Measurements from ENCODE around the gene MYL12A.
"Not testable (repeated sequence)": the region's sequence is repeated elsewhere in the genome, so short reads cannot be mapped to it uniquely, and the experiment has no call there.

MYL12A gene

DNA sequence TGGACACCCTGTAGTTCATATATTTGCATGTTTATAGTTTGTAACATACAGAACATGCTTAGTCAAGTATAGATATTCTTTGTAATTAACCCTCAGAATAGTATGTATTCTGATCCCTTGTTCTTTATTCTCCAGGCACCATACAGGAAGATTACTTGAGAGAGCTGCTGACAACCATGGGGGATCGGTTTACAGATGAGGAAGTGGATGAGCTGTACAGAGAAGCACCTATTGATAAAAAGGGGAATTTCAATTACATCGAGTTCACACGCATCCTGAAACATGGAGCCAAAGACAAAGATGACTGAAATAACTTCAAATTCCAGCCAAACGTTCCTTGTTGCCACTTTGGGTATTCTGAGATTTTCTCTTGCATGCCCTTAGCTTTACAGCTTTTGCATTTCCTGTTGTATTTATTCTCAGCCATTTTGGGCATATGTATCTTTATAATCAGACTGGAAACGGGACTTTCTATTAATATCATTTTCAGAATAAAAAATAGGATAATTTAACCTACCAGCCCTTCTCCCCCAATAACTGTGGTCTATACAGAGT is 8.1 kb downstream of the MYL12A start:
- DNase-seq (ENCODE audit: low spot score) = no peak

DNA sequence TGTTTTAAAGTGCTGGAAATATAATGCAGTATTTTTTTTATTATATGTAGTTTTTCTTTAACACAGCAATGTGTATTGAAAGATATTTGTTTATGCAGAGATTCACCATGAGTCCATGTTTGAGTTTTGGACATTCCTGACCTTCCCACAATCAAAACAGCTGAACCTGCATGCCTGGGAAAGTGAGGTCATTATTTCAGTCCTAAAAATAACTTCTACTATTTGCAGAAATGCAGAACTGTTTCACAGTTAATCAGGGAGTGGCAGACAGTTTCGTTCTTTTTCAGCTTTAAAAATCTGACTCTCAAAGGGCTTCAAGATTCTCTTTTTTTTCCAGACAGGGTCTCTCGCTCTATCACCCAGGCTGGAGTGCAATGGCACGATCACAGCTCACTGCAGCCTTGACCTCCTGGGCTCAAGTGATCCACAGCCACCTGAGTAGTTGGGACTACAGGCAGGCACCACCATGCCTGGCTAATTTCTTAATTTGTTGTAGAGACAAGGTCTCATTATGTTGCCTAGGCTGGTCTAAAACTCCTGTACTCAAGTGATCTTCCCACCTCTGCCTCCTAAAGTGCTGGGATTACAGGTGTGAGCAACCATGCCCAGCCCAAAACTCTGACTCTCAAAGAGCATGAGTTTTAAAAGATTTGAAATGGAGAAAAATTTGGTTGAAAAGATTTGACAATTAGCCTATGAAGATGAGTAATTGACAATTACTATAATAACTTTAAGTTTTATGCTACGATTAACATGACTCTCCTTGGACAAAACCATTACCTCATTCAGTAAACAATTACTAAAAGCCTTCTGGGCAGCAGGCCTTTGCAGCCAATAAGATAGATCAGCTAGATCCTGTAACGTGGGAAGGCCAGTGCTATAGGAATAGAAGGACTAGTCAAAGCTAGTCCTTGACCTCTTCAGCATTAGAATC is 9.4 kb downstream of the MYL12A start:
- no peak for DNase-seq (ENCODE audit: low spot score)

DNA sequence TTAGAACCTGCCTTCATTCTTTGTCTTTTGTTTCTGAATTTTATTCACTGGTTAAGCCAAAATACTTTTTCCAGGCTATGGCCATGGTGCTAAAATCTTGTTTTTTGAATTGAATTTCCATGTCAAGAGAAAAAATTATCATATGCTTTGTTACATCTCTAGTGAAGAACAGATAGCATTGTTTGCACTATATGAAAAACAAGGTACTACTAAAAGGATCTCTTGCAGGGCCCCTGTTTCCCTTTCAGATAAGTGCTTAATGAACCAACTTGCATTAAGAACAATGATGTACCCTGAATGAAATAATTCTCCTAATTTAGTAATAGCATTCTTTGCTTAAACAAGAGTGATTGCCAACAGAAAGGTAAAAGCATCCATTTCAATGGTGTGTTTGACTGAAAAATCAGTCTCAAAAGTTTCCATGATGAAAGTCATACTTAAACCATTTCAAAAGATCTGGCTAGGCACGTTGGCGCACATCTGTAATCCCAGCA is 10.1 kb downstream of the MYL12A start:
- no peak for DNase-seq (ENCODE audit: low spot score)

DNA sequence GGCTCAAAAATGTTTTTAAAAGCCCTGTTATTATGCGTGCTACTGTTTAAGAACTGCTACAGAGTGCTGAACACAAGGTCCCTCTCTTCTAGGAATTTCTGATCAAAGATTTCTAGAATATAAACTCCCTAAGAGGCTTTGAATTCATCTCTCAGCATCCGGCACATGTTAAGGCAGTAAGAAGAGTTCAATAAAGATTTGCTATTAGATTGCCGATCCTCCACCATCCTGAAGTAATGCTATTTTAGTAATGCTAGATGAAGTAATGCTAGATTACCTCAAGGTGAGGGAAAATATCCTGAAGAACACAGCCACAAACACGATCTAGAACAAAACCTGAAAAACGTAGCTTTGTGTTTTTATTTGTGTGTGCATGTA is 13.4 kb downstream of the MYL12A start:
- DNase-seq (ENCODE audit: low spot score) = no peak

DNA sequence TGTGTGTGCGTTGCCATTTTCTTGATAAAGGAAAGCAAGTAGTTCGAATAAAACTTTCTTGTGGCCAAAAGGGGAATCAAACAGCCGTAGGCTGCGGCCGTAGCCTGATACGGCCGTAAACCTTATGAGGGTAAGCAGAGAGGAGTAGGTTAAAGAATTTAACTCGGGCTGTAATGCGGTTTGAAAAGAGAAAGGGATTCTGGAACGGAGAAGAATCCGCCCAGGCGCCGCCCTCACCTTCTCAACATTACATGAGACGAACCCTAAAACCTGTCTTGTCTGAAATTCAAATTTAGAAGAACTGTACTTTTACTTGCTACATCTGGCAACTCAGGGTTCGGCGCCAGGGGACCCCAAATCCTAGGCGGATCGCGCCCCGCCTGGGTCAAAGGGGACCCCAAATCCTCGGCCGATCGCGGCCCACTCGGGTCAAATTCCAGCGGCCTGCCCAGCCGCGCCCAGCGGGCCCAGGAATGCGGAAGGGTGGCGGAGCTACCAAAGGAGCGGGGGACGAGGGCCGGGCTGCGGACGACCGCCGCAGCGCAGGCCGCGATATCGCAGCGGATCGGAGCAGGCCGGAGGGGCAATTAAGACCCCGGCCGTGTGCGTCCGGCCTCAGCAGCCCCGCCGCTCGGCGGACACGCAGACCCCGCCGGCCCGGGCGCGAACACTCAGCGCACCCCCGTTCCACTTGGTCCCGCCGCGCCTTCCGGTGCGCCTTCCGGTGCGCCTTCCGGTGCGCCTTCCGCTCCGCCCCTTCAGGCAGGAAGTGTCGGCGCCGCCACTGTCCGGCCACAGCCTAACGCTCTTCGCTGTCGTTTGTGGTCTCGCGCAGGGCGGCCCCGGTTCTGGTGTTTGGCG is 14.0 kb downstream of the MYL12A start, which contains the start of gene MYL12B:
Gene MYL12B (plus strand): TSS at position 761 of the 861 bp plus-strand sequence. CDS start 10,766 bp downstream, outside the sequence.
- peak; percentile 76 for DNase-seq (ENCODE audit: low spot score)

DNA sequence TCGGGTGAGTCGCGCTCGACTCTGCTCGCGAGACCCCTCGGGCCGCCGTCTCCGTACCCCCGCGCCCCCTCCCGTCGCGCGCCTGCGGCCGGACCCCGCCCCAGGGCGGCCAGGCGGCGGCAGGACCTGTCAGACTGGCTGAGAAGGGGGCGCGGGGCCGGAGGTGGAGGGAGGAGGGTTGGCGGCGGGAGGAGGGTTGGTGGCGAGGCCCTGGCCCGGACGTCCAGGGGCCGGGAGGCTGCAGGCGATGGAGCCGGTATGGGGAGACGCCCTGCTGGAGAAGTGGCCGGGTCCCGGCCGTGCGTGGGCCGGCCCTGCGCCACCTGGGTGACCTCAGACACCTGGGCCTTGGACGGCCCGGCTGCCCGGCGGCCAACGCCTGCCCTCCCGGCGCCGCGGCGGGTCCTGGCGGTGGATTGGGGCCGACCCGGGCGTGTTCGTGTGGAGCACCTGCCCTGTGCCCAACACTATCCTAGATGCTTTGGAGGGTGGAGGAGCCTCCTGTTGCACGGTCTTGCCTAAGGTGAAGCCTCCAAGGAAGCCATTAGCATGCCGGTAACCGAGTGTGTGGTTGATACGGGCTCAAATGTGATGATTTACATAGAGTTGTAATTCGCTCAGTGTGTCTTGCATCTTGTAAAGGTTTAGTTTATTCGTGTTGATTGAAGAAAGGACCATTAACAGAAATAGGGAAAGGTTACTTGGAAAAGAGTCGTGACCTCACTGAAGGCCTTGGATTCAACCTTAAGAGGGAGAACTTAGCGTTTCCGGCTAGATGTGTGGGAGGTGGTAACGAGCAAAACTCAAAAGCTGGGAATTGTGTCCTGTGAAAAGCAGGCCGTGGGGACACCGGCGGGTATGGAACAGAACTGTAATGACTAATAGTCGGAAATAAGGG is 14.9 kb downstream of the MYL12A start:
- DNase-seq (ENCODE audit: low spot score) = no peak

DNA sequence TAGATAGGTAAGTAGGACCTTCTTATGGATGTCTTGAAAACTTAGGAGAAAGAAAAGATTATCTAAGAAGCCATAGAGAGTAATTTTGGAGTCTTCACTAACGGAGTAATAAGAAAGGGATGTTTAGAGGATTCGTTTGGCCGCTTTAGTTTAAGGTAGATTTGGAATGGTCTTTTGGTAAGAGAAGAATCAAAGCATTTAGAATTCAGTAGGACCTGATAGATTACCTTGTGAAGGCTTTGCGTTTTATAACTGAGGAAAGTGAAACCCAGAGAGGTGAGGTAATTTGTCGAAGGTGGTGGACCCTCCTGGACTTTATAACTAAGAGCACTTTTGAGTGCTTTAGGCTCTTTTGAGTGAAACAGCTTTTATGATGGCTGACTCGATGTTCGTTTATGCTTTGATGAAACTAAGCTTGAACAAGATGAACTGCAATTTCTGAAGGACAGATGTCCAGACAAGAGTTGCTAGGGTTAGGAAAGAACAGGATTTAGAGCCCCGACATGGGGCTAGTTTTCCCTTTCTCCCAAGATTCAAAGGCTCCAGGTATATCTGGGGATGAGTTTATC is 15.6 kb downstream of the MYL12A start:
- no peak for DNase-seq (ENCODE audit: low spot score)

DNA sequence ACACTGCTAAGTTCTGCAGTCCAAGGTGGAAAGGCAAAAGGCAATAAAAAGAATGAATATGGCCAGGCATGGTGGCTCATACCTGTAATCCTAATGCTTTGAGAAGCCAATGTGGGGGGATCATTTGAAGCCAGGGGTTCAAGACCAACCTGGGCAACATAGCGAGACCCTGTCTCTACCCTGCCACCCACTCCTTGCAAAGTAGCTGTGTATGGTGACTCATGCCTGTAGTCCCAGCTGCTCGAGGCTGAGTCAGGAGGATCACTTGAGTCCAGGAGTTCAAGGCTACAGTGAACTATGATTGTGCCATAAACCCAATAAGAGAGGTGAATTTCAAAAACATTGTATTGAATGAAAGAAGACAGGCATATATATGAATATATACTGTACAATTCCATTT is 16.8 kb downstream of the MYL12A start:
- no peak for DNase-seq (ENCODE audit: low spot score)

DNA sequence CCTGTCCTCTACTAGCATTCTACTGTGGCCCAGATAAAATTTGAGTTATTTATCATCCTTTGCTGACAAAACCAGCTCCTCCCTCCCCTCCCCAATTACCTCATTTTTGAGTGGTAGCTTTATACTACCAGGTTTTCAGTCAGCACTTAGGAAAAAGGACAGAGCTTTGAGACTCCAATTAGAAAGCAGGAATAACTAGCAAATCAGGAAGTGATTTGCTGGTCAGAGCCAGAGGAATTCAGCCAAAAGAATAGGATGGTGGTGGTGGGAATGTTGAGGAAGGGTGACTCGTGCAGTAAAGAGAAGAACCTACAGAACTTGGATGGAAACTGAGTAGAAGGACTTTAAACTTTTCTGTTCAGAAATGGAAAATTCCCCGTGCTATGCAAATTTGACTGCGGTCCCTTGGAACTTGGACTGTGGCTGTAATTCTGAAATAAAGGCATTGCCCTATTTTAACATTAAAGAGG is 18.0 kb downstream of the MYL12A start:
- DNase-seq (ENCODE audit: low spot score) = no peak

DNA sequence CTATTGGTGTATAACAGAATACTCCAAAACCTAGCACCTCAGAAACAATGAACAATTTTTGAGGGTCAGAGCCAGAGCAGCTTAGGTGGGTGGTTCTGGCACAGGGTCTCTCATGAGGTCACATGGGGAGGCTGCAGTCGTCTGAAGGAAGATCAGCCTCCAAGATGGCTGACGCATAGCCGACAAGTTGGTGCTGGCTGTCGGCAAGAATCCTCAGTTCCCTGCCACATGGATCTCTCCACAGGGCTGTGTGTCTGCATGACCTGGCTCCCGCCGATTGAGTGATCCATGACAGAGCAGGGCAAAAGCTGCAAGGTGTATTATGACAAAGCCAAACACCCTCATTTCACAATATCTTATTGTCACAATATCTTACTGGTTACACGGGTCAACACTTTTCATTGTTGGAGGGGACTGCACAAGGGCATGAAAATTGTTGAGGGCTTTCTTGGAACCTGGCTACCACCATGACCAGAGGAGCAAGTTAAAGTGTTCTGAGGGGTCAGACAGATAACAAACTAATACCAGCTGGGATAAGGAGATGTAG is 18.5 kb downstream of the MYL12A start:
- no peak for DNase-seq (ENCODE audit: low spot score)

DNA sequence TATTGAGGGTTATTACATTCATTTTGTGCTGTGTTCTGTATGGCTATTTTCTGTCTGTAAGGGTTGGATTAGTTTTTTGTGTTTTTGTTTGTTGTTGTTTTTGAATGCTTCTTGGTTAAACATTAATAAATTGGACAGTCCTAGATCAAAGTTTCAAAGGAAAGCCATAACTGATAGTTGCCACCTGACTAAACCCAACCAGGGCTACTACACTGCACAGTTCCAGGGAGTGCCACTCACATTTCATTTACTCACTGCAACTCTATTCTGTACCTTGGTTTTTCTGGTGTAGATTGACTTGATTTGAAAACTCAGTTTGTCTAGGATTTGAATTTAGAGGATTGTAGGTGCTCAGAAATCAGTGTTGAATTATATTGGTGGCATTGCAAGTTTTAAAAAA is 20.7 kb downstream of the MYL12A start:
- no peak for DNase-seq (ENCODE audit: low spot score)

DNA sequence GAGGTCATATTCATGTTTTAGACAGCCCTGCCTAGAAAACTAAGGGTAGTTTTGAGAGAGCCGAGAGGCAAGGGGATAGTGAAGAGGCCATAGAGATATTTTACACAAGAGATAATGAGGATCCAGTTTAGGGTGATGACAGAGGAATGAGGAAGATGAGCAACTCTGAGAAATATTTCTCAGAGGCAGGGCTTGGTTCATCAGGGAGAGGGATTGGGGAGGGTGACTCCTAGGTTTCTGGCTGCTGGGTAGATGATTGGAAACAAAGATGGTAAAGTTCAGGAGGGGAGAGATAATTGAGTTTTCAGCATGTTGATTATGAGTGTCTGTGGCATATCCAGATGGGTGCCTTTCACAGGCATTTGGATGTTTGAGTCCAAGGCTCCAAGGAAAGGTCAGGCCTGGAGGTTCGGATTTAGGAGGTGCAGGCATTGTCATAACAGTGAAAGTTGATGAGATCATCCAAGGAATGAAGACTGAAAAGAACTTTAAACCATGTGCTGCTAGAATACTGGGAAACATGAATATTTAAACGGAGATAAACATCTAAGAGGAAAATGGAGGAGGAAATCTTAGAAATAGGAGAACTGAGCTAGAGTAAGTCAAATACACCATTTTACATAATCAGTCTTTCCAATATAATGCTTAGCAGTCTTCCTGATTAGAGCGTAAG is 21.8 kb downstream of the MYL12A start:
- no peak for DNase-seq (ENCODE audit: low spot score)

DNA sequence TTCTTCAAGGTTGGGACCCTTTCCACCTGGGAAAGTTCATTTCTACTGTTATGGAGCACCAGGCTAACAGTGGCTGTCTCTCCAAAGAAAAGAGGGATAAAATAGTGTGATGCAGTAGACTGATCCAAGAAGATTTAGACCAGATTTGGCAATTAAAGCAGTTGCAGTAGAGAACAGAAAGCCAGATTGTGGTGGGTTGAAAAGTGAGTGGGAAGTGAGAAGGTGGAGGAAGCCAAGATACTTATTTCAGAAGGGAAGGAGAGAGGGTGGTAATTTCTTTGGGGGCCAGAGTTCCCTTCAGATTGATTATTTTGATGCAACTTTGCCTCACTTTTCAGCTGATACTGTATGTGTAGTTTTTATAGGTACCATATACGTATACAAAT is 22.3 kb downstream of the MYL12A start:
- DNase-seq (ENCODE audit: low spot score) = no peak

DNA sequence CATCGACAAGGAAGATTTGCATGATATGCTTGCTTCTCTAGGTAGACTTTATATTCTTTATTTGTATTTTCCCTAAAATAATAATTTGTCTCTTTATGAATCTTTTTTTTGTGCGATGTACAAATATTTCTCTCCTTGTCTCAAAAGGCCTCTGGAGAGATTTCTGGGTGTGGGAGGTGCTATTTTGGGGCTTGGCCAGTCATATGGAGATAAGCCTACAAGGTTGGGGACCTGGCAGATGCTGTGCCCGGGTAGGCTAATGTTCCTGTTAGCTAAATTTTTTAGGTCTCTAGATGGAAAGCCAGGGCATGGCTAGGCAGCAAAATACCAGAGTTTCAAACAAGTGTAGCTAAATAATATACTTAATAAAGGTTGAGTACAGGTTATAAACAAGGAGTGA is 25.4 kb downstream of the MYL12A start:
- no peak for DNase-seq (ENCODE audit: low spot score)

DNA sequence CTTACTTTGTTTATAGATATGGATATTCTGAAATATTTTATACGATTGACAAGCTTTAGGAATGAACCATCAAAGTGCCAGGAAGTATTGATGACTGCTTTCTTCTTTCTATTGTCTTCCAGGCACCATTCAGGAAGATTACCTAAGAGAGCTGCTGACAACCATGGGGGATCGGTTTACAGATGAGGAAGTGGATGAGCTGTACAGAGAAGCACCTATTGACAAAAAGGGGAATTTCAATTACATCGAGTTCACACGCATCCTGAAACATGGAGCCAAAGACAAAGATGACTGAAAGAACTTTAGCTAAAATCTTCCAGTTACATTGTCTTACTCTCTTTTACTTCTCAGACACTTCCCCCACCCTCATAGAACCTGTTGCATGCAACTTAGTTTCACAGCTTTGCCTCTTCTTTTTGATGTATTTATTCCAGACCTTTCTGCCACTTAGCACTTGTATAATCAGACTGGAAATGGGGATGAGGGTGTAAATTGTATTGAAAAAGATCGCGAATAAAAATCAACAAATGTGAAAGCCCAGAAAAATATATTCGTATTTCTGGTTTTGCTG is 30.1 kb downstream of the MYL12A start:
- not testable (repeated sequence) for DNase-seq (ENCODE audit: low spot score)

DNA sequence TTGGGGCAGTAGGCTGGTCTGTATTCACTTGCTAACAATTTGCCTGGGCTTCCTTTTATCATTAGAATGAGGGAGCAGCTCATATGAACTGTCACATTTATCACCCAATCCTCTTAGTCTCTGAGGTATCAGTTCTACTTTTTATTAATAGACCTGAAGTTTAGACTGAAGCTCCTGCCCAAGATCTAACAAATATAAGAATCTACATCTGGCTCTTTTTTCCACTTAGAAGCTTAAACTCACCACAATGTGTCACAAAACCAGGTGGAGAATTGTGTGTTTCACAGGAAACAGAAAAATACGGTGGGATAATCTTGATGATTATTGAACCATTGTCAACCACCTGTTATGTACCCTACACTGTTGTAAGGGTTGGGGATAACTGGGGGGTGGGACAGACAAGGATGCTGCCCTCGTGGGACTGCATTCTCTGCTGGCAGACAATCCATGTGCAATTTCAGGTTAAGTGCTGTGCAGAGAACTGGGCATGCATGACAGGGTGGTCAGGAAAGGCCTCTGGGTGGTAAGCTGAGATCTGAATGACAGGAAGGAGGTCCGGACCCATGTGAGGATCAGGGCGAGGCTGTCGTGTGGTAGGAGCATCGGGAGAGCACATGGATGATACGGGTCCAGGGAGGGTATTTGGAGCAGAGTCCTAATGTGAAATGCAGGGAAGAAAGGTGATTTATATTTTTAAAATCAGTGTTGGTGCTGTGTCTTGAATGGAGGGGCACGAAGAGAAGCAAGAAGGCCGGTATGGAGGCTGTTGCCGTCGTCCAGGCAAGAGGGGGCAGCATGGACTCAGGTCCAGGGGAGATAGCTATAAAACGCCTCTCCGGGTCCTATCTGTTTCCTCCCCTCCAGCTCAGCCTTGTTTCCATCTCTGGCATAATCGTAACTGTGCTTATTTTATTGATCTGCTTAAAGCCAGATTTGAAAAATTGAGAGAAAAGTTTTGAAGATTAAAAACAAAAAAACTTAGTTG is 31.9 kb downstream of the MYL12A start:
- no peak for DNase-seq (ENCODE audit: low spot score)

DNA sequence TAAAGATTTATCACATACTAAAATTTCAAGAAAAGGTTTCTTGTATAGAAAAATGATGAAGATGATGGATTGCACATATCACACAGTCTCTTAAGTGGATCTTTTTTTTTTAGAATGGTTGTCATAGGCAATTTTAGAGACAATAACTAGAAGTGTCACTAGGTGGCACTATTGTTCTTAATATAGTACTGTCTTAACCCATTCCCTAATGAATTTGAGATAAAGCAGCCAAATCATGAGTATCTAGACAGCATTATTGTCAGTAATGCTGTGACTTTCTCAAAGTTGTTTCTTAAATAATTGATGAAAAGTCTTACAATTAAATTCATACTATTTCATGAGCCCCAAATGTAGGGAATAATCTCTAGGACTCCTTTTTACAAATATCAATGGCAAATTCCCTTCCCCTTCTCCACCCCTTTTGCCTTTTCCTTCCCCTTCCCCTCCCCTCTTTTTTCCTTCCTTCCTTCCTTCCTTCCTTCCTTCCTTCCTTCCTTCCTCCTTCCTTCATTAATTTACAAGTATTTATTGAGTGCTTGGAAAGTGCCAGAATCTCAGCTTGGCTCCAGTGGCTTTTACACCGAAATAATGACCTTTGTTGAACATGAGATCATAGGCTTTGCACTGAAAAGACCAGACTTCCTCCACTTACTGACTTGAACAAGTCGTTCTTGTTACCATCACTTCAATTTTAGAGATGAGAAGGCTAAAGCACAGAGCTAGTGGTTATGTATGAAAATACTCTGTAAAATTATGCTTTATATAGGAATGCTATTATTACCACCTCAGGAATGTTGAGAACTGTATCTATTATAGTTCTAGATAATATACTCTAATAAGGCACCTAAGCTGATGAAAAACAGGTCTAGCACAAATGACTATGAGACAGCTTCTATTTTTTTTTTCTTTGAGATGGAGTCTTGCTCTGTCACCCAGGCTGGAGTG is 34.1 kb downstream of the MYL12A start:
- peak; percentile 82 for DNase-seq (ENCODE audit: low spot score)

Data from globus pallidus (tissue), 1 donor.